K562 (cell line): ENCODE data around the gene PFKL. TPM values are rescaled to one million over a fixed set of nuclear protein-coding genes. Genes with fewer than 3 reads are reported as not detected.
A peak's percentile ranks its signal among the peaks of the same experiment; 100 is the strongest.

Experiments
- ATAC-seq: fragments of 200-7000 bp; cut with Tn5 transposase; 3 replicates; pipeline ENCODE4 v1.9.1; 2020; ENCODE audit warnings: moderate library complexity
- BruUV-seq: library from RNA; stranded (reverse); fragments of 400-500 nt; replicated peaks from 2 replicates; lab custom pipeline; 2021; lab: Mats Ljungman, UMichigan
- CTCF ChIA-PET: fragments of 300-600 bp; formaldehyde crosslinking; extraction: SDS; loops from one replicate; lab custom pipeline; 2021; ENCODE audit warnings: low intra/inter-chr PET ratio; lab: Yijun Ruan, JAX
- POLR2A ChIA-PET: fragments of 300-600, 350-650 bp; sonication (Branson Sonifier 250); formaldehyde crosslinking; extraction: SDS; loops from one replicate; lab custom pipeline; 2021; ENCODE audit warnings: antibody characterized with exemption, inconsistent platforms; lab: Yijun Ruan, JAX
- DNase-seq, 4 experiments: peaks; one replicate each; pipeline versions ENCODE4 v3.0.0 to v3.0.0-alpha.2; 2011 to 2018; ENCODE audit warnings: low spot score in 3 of 4, mixed read lengths in 3 of 4; ENCODE audit errors: extremely low read depth in 1 of 4
- FAIRE-seq: peaks from 2 replicates; lab custom pipeline; 2011; peaks lifted over from hg19 to GRCh38; lab: Jason Lieb, UNC
- H2AFZ ChIP-seq: 2 replicates; pipeline ENCODE4 v1.6.0; 2011; ENCODE audit warnings: low read depth, low read length, control low read depth, inconsistent platforms
- H3K27ac ChIP-seq: fragments of 200-600 bp; 3 replicates; pipeline ENCODE4 v1.8.0; 2011; ENCODE audit warnings: low read depth, mild to moderate bottlenecking, control low read depth, inconsistent platforms, low read length, moderate library complexity, mixed read lengths; ENCODE audit errors: extremely low read depth
- H3K27me3 ChIP-seq, 2 experiments: fragments of 300-600 bp in 1 of 2; 2 replicates in 1 of 2; 3 replicates in 1 of 2; pipeline versions ENCODE4 v1.6.0 to v1.8.0; 2011; ENCODE audit warnings: inconsistent platforms in 2 of 2, low read length in 2 of 2, mild to moderate bottlenecking in 1 of 2, mixed read lengths in 1 of 2, moderate library complexity in 1 of 2; ENCODE audit not compliant: control insufficient read depth in 2 of 2, insufficient read depth in 2 of 2
- H3K36me3 ChIP-seq: fragments of 300-600 bp; 3 replicates; pipeline ENCODE4 v1.8.0; 2011; ENCODE audit warnings: mild to moderate bottlenecking, low read length, inconsistent platforms; ENCODE audit not compliant: control insufficient read depth, insufficient read depth
- H3K4me1 ChIP-seq, 2 experiments: fragments of 200-600 bp in 1 of 2; replicated peaks in 1 of 2; 2 replicates in 1 of 2; 3 replicates in 1 of 2; pipeline versions ENCODE4 v1.5.1 to v1.8.0; 2011; ENCODE audit warnings: inconsistent platforms in 2 of 2, low read length in 2 of 2, mild to moderate bottlenecking in 1 of 2, mixed read lengths in 1 of 2, moderate library complexity in 1 of 2; ENCODE audit not compliant: control insufficient read depth in 2 of 2, insufficient read depth in 2 of 2
- H3K4me2 ChIP-seq: 2 replicates; pipeline ENCODE4 v1.6.1; 2011; ENCODE audit warnings: low read length, control low read depth, inconsistent platforms, mixed read lengths; ENCODE audit not compliant: insufficient read depth
- H3K4me3 ChIP-seq: fragments of 200-600 bp; sonication (generic), shearing (Covaris generic); 2 replicates; pipeline ENCODE4 v1.5.1; 2016; ENCODE audit warnings: control low read depth, inconsistent platforms
- H3K79me2 ChIP-seq: fragments of 200-600 bp; 3 replicates; pipeline ENCODE4 v1.8.0; 2011; ENCODE audit warnings: low read length, inconsistent platforms; ENCODE audit not compliant: control insufficient read depth, insufficient read depth
- H3K9ac ChIP-seq, 2 experiments: 2 replicates each; pipeline versions ENCODE4 v1.6.0 to v1.6.1; 2011; ENCODE audit warnings: low read depth in 2 of 2, low read length in 2 of 2, control low read depth in 1 of 2, inconsistent platforms in 1 of 2, mild to moderate bottlenecking in 1 of 2, mixed read lengths in 1 of 2; ENCODE audit not compliant: insufficient read depth in 1 of 2
- H3K9me1 ChIP-seq: one replicate; pipeline ENCODE4 v1.6.0; 2011; ENCODE audit warnings: inconsistent platforms, mild to moderate bottlenecking, low read length, moderate library complexity; ENCODE audit not compliant: control insufficient read depth, insufficient read depth
- H3K9me3 ChIP-seq: replicated peaks from 2 replicates; pipeline ENCODE4 v1.5.1; 2011; ENCODE audit warnings: low read depth, low read length, inconsistent platforms; ENCODE audit not compliant: control insufficient read depth, insufficient read depth
- H4K20me1 ChIP-seq: replicated peaks from 2 replicates; pipeline ENCODE4 v1.6.1; 2011; ENCODE audit warnings: low read length, inconsistent platforms, mixed read lengths; ENCODE audit not compliant: control insufficient read depth, insufficient read depth
- EZH2 ChIP-seq: IDR thresholded peaks from 2 replicates; pipeline ENCODE4 v1.6.1; 2012; ENCODE audit warnings: low read depth, mild to moderate bottlenecking, inconsistent platforms, low read length, borderline replicate concordance
- KDM5B ChIP-seq: fragments of 200-600 bp; sonication (generic); IDR thresholded peaks from 2 replicates; pipeline ENCODE4 v1.6.1; 2012; ENCODE audit warnings: low read depth, mild to moderate bottlenecking, moderate library complexity, low read length, control low read depth, inconsistent platforms; ENCODE audit not compliant: insufficient replicate concordance
- MCM3 ChIP-seq: fragments of 450-650 bp; IDR thresholded peaks from 2 replicates; pipeline ENCODE4 v1.6.1; 2016
- MNT ChIP-seq, 2 experiments: fragments of 450-650 bp; conservative IDR thresholded peaks; 2 replicates each; pipeline ENCODE4 v1.6.1; 2017; ENCODE audit warnings: mild to moderate bottlenecking in 2 of 2, moderate library complexity in 2 of 2
- POU5F1 ChIP-seq: fragments of 150-350 bp; IDR thresholded peaks from 2 replicates; pipeline ENCODE4 v1.6.1; 2014; ENCODE audit warnings: borderline replicate concordance, low read length, low read depth, mild to moderate bottlenecking; ENCODE audit not compliant: partially characterized antibody
- WGBS: fragments of 100-300 bp; shearing (Covaris generic); methylation state at CpG from one replicate; pipeline ENCODE4 v1.1.6; 2016; ENCODE audit warnings: low coverage, mixed read lengths; ENCODE audit not compliant: insufficient coverage; ENCODE audit errors: missing lambda C conversion rate; 5-methylcytosine and 5-hydroxymethylcytosine counted together
- in situ Hi-C: fragments of 300-500 bp; cut with MboI; formaldehyde crosslinking; loops from 4 replicates; pipeline ENCODE4 v1.15.0; 2018; ENCODE audit warnings: inconsistent platforms, mixed read lengths
- intact Hi-C: fragments of 100-400 bp; cut with micrococcal nuclease; formaldehyde crosslinking; loops from 2 replicates; pipeline ENCODE4 v1.14.2; 2022
- polyA plus RNA-seq, 8 experiments: library from polyadenylated mRNA; depleted of rRNA in 4 of 8; stranded (reverse) in 5 of 8; unstranded in 3 of 8; fragments of >200 nt; fragmentation: Nextera tagmentation in 2 of 8; fragmentation: Illumina TruSeq in 1 of 8; extraction: Ambion mirVana in 2 of 8; extraction: Trizol in 1 of 8; gene quantifications; 2 replicates each; pipeline versions ENCODE4 v1.2.1 to v1.2.3, GENCODE V29; 2011 to 2014; ENCODE audit warnings: inconsistent platforms in 1 of 8, missing spikeins in 1 of 8
- total RNA-seq, 7 experiments: library from RNA; depleted of rRNA in 6 of 7; stranded (reverse); fragments of >200 nt in 6 of 7; fragmentation: Illumina TruSeq in 2 of 7; extraction: Trizol in 2 of 7; gene quantifications; 2 replicates each; pipeline versions ENCODE4 v1.2.1 to v1.2.3, GENCODE V29; 2011 to 2021; ENCODE audit warnings: low replicate concordance in 1 of 7
- TF ChIP-seq, protein P1 (sequence below): sonication (generic); formaldehyde crosslinking; IDR thresholded peaks from 2 replicates; pipeline ENCODE4 v1.9.0; 2022; ENCODE audit warnings: mild to moderate bottlenecking, missing genetic modification reagents
- TF ChIP-seq, protein P2 (sequence below): fragments of 450-650 bp; IDR thresholded peaks from 2 replicates; pipeline ENCODE4 v1.6.1; 2014; ENCODE audit warnings: low read depth, mild to moderate bottlenecking, moderate library complexity, borderline replicate concordance

PFKL gene
- total and polyA plus RNA-seq, 9 of the 15 experiments (the other 6 are each of a cell fraction or from before 2014, with no cell fraction given), result 1.1 to 124 (median 45.6) TPM

GRCh38 chr21:44258056-44258725 is 41.7 kb upstream of the PFKL start:
- Histone ChIP-seq H2AFZ (no peak overlapping the region), H3K4me3 (no peak overlapping the region), H3K4me1 (peaks cover 0 to 26% of the 10 kb centered on the region in 2 experiments; a peak in 2 of 5 replicates), H4K20me1 (peaks cover 6% of the 10 kb centered on the region; the same call in 1 of the 2 replicates), H3K27me3 (peaks cover 38 to 69% of the 10 kb centered on the region in 2 experiments), H3K27ac (no peak overlapping the region), H3K4me2 (no peak overlapping the region), H3K9ac (no peak overlapping the region; a peak in 1 of 4 replicates), H3K9me1 (no peaks in the 10 kb centered on the region), H3K36me3 (no peaks in the 10 kb centered on the region), H3K9me3 (no peaks in the 10 kb centered on the region), H3K79me2 (no peaks in the 10 kb centered on the region)
- no peak for TF ChIP-seq POU5F1
- no peak for TF ChIP-seq KDM5B
- TF ChIP-seq, protein P1, sequence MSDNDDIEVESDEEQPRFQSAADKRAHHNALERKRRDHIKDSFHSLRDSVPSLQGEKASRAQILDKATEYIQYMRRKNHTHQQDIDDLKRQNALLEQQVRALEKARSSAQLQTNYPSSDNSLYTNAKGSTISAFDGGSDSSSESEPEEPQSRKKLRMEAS (CRISPR knock-in tag), result no peak
- TF ChIP-seq, protein P2, sequence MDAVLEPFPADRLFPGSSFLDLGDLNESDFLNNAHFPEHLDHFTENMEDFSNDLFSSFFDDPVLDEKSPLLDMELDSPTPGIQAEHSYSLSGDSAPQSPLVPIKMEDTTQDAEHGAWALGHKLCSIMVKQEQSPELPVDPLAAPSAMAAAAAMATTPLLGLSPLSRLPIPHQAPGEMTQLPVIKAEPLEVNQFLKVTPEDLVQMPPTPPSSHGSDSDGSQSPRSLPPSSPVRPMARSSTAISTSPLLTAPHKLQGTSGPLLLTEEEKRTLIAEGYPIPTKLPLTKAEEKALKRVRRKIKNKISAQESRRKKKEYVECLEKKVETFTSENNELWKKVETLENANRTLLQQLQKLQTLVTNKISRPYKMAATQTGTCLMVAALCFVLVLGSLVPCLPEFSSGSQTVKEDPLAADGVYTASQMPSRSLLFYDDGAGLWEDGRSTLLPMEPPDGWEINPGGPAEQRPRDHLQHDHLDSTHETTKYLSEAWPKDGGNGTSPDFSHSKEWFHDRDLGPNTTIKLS, result no peak
- TF ChIP-seq EZH2, result 0 out of 2 replicates have a peak, but pooled peaks have one; percentile 36
- TF ChIP-seq MCM3, result no peak
- no peak for TF ChIP-seq MNT (conservative IDR thresholded peaks at IDR 0.05)
- no peak for FAIRE-seq
- WGBS, result 8% methylated on average over 34 of the region's 34 CpGs
- ChIA-PET POLR2A (interaction anchor here (1.3 kb wide), 1 partner anchor 10 kb away, joined by 6 read pairs; no protein-coding TSS in a partner anchor), CTCF (no interaction called here)
- intact Hi-C loops (no loop called here), in situ Hi-C loops (no loop called here)
- BruUV-seq, result no TSS peak
- no peak for DNase-seq
- no peak; the same call in 2 of the 3 replicates for ATAC-seq
